CD8-positive, alpha-beta memory T cell (primary cell): ENCODE measurements around the gene AUTS2. TPM values are rescaled to one million over a fixed set of nuclear protein-coding genes. Genes with fewer than 3 reads are reported as not detected.

Source experiments
- CTCF ChIA-PET: fragments of 350-600 bp; sonication (Branson Sonifier 250); formaldehyde crosslinking; loops from one replicate; lab custom pipeline; 2021; ENCODE audit warnings: antibody characterized with exemption; lab: Charles Lee
- POLR2A ChIA-PET: fragments of 350-600 bp; sonication (Branson Sonifier 250); formaldehyde crosslinking; loops from one replicate; lab custom pipeline; 2021; ENCODE audit warnings: antibody characterized with exemption; lab: Charles Lee
- DNase-seq, 5 donors: peaks; one replicate each; pipeline versions ENCODE4 v3.0.0 to v3.0.0-alpha.2; 2020 to 2022; ENCODE audit warnings: mixed read lengths in 1 of 5
- H3K27ac ChIP-seq: one replicate; pipeline ENCODE4 v1.7.0; 2013; ENCODE audit warnings: low read depth, mild to moderate bottlenecking, low read length, moderate library complexity
- H3K27me3 ChIP-seq: 2 replicates; pipeline ENCODE4 v1.7.0; 2013; ENCODE audit warnings: low read length, mild to moderate bottlenecking; ENCODE audit not compliant: insufficient read depth, poor library complexity, severe bottlenecking
- H3K36me3 ChIP-seq: 2 replicates; pipeline ENCODE4 v1.7.0; 2013; ENCODE audit warnings: mild to moderate bottlenecking, low read length, moderate library complexity; ENCODE audit not compliant: insufficient read depth
- H3K4me1 ChIP-seq: 2 replicates; pipeline ENCODE4 v1.7.0; 2013; ENCODE audit warnings: mild to moderate bottlenecking, low read length, moderate library complexity; ENCODE audit not compliant: insufficient read depth
- H3K4me3 ChIP-seq: 2 replicates; pipeline ENCODE4 v1.7.0; 2013; ENCODE audit warnings: mild to moderate bottlenecking, low read length
- H3K9me3 ChIP-seq: 2 replicates; pipeline ENCODE4 v1.7.0; 2013; ENCODE audit warnings: mild to moderate bottlenecking, low read length
- H3K27ac Mint-ChIP-seq, 8 donors: one replicate each; pipeline ENCODE4 v1.8.0; 2020 to 2021; ENCODE audit warnings: mixed read lengths in 8 of 8, mild to moderate bottlenecking in 6 of 8, inconsistent platforms in 3 of 8, moderate library complexity in 3 of 8
- H3K27me3 Mint-ChIP-seq, 2 donors: one replicate each; pipeline ENCODE4 v1.8.0; 2020 to 2021; ENCODE audit warnings: mixed read lengths in 2 of 2, mild to moderate bottlenecking in 1 of 2, moderate library complexity in 1 of 2
- H3K36me3 Mint-ChIP-seq, 3 donors: one replicate each; pipeline ENCODE4 v1.8.0; 2020 to 2021; ENCODE audit warnings: mixed read lengths in 3 of 3, inconsistent platforms in 1 of 3, mild to moderate bottlenecking in 1 of 3
- H3K4me1 Mint-ChIP-seq, 3 donors: one replicate each; pipeline ENCODE4 v1.8.0; 2020 to 2021; ENCODE audit warnings: mixed read lengths in 3 of 3, inconsistent platforms in 1 of 3, mild to moderate bottlenecking in 1 of 3
- H3K4me3 Mint-ChIP-seq, 7 donors: one replicate each; pipeline ENCODE4 v1.8.0; 2020 to 2021; ENCODE audit warnings: mixed read lengths in 7 of 7, mild to moderate bottlenecking in 6 of 7, moderate library complexity in 4 of 7, inconsistent platforms in 2 of 7
- H3K9me3 Mint-ChIP-seq, 5 donors: one replicate each; pipeline ENCODE4 v1.8.0; 2020 to 2022; ENCODE audit warnings: mixed read lengths in 5 of 5, mild to moderate bottlenecking in 3 of 5, moderate library complexity in 2 of 5, inconsistent platforms in 1 of 5
- polyA plus RNA-seq: library from polyadenylated mRNA; unstranded; fragments of 300-500 nt; fragmentation: Illumina TruSeq; gene quantifications from one replicate; pipeline ENCODE4 v1.2.3, GENCODE V29; 2021
- total RNA-seq, 2 experiments: library from RNA; stranded (reverse); gene quantifications; one replicate each; pipeline ENCODE4 v1.2.3, GENCODE V29; 2021

AUTS2 gene
- total and polyA plus RNA-seq, 3 experiments from 2014 or later, result 4.4 to 9.9 (median 5.3) TPM

GRCh38 chr7:69692611-69693010 is 94.3 kb downstream of the AUTS2 start:
- Mint-ChIP-seq H3K27ac (no peak overlapping the region), H3K9me3 (no peaks in the 10 kb centered on the region), H3K27me3 (no peaks in the 10 kb centered on the region), H3K36me3 (no peaks in the 10 kb centered on the region), H3K4me1 (peaks cover 18 to 21% (median 19%) of the 10 kb centered on the region in 3 donors), H3K4me3 (no peak overlapping the region)
- H3K9me3 ChIP-seq, result no peaks in the 10 kb centered on the region
- H3K27me3 ChIP-seq, result no peaks in the 10 kb centered on the region
- ChIA-PET POLR2A (no interaction called here), CTCF (no interaction called here)
- no peaks in the 10 kb centered on the region for H3K36me3 ChIP-seq
- H3K4me1 ChIP-seq, result peaks cover 9% of the 10 kb centered on the region
- no peak overlapping the region for H3K27ac ChIP-seq
- no peak for DNase-seq
- H3K4me3 ChIP-seq, result no peak overlapping the region

- Histone ChIP-seq H3K36me3 (no peaks in the 10 kb centered on the region), H3K27me3 (no peaks in the 10 kb centered on the region), H3K27ac (no peak overlapping the region), H3K4me1 (peaks cover 9% of the 10 kb centered on the region), H3K4me3 (no peak overlapping the region), H3K9me3 (no peaks in the 10 kb centered on the region)
- ChIA-PET POLR2A (no interaction called here), CTCF (no interaction called here)
- Mint-ChIP-seq H3K27ac (no peak overlapping the region), H3K9me3 (no peaks in the 10 kb centered on the region), H3K4me1 (peaks cover 20 to 25% (median 24%) of the 10 kb centered on the region in 3 donors), H3K36me3 (no peaks in the 10 kb centered on the region), H3K4me3 (no peak overlapping the region), H3K27me3 (no peaks in the 10 kb centered on the region)
- no peak for DNase-seq
Measured at GRCh38 chr7:69693042-69693441, 94.8 kb downstream of the AUTS2 start.

- Mint-ChIP-seq H3K9me3 (no peaks in the 10 kb centered on the region), H3K36me3 (no peaks in the 10 kb centered on the region), H3K27me3 (no peaks in the 10 kb centered on the region), H3K4me3 (peak overlapping the region; percentile 22 to 70 (median 38)), H3K4me1 (peaks cover 23 to 29% (median 26%) of the 10 kb centered on the region in 3 donors), H3K27ac (peak overlapping the region in 7 of 8 donors; percentile 11 to 76 (median 52))
- POLR2A ChIA-PET, result no interaction called here
- H3K4me3 ChIP-seq, result no peak overlapping the region
- no peaks in the 10 kb centered on the region for H3K27me3 ChIP-seq
- CTCF ChIA-PET, result no interaction called here
- peaks cover 9% of the 10 kb centered on the region for H3K4me1 ChIP-seq
- no peaks in the 10 kb centered on the region for H3K9me3 ChIP-seq
- no peaks in the 10 kb centered on the region for H3K36me3 ChIP-seq
- peak in 2 of 5 donors; percentile 13 to 48 for DNase-seq
- no peak overlapping the region for H3K27ac ChIP-seq
Measured at GRCh38 chr7:69696054-69696591, 97.8 kb downstream of the AUTS2 start.

- CTCF ChIA-PET, result no interaction called here
- no peak overlapping the region for H3K4me3 Mint-ChIP-seq
- Histone ChIP-seq H3K27me3 (no peaks in the 10 kb centered on the region), H3K4me3 (no peak overlapping the region), H3K9me3 (no peaks in the 10 kb centered on the region), H3K27ac (no peak overlapping the region), H3K36me3 (no peaks in the 10 kb centered on the region), H3K4me1 (peaks cover 9% of the 10 kb centered on the region)
- no peaks in the 10 kb centered on the region for H3K9me3 Mint-ChIP-seq
- H3K27me3 Mint-ChIP-seq, result no peaks in the 10 kb centered on the region
- DNase-seq, result no peak
- H3K36me3 Mint-ChIP-seq, result no peaks in the 10 kb centered on the region
- peak overlapping the region in 4 of 8 donors; percentile 0 to 64 (median 34) for H3K27ac Mint-ChIP-seq
- peaks cover 23 to 29% (median 26%) of the 10 kb centered on the region in 3 donors for H3K4me1 Mint-ChIP-seq
- POLR2A ChIA-PET, result no interaction called here
Measured at GRCh38 chr7:69696686-69697685, 98.7 kb downstream of the AUTS2 start.

- DNase-seq, result no peak
- peaks cover 23 to 29% (median 26%) of the 10 kb centered on the region in 3 donors for H3K4me1 Mint-ChIP-seq
- no peak overlapping the region for H3K27ac ChIP-seq
Measured at GRCh38 chr7:69698109-69698825, 100.0 kb downstream of the AUTS2 start.

GRCh38 chr7:69699931-69700330 is 101.7 kb downstream of the AUTS2 start:
- Histone ChIP-seq H3K9me3 (no peaks in the 10 kb centered on the region), H3K4me1 (peaks cover 9% of the 10 kb centered on the region), H3K4me3 (no peak overlapping the region), H3K27me3 (no peaks in the 10 kb centered on the region), H3K36me3 (no peaks in the 10 kb centered on the region), H3K27ac (no peak overlapping the region)
- Mint-ChIP-seq H3K4me1 (peaks cover 23 to 29% (median 26%) of the 10 kb centered on the region in 3 donors), H3K36me3 (no peaks in the 10 kb centered on the region), H3K27ac (no peak overlapping the region), H3K4me3 (no peak overlapping the region), H3K27me3 (no peaks in the 10 kb centered on the region), H3K9me3 (no peaks in the 10 kb centered on the region)
- DNase-seq, result no peak
- ChIA-PET CTCF (no interaction called here), POLR2A (no interaction called here)

More at GRCh38 chr7:69698109-69698825, 100.0 kb downstream of the AUTS2 start:
- ChIA-PET POLR2A (no interaction called here), CTCF (no interaction called here)
- Histone ChIP-seq H3K4me1 (peaks cover 9% of the 10 kb centered on the region), H3K36me3 (no peaks in the 10 kb centered on the region), H3K4me3 (no peak overlapping the region), H3K9me3 (no peaks in the 10 kb centered on the region), H3K27me3 (no peaks in the 10 kb centered on the region)
- no peaks in the 10 kb centered on the region for H3K9me3 Mint-ChIP-seq
- H3K4me3 Mint-ChIP-seq, result no peak overlapping the region
- no peaks in the 10 kb centered on the region for H3K36me3 Mint-ChIP-seq
- H3K27ac Mint-ChIP-seq, result no peak overlapping the region
- no peaks in the 10 kb centered on the region for H3K27me3 Mint-ChIP-seq

- Histone ChIP-seq H3K4me1 (peaks cover 9% of the 10 kb centered on the region), H3K4me3 (no peak overlapping the region), H3K36me3 (no peaks in the 10 kb centered on the region), H3K27ac (no peak overlapping the region), H3K9me3 (no peaks in the 10 kb centered on the region), H3K27me3 (no peaks in the 10 kb centered on the region)
- Mint-ChIP-seq H3K4me1 (peaks cover 23 to 29% (median 26%) of the 10 kb centered on the region in 3 donors), H3K27ac (peak overlapping the region in 1 of 8 donors; percentile 44), H3K9me3 (no peaks in the 10 kb centered on the region), H3K4me3 (no peak overlapping the region), H3K36me3 (no peaks in the 10 kb centered on the region), H3K27me3 (no peaks in the 10 kb centered on the region)
- POLR2A ChIA-PET, result no interaction called here
- DNase-seq, result no peak
- CTCF ChIA-PET, result no interaction called here
Measured at GRCh38 chr7:69700331-69700730, 102.1 kb downstream of the AUTS2 start.
